HG03575 (cell line): ENCODE data around the gene OR4K14.
"Not testable (repeated sequence)": the region's sequence is repeated elsewhere in the genome, so short reads cannot be mapped to it uniquely, and the experiment has no call there.

Experiments used
- ATAC-seq: cut with Tn5 transposase; IDR thresholded peaks from one replicate; pipeline ENCODE4 v1.9.1; 2021; ENCODE audit not compliant: unreplicated experiment, insufficient number of reproducible peaks, low FRiP score; ENCODE audit errors: extremely low read depth

The OR4K14 gene, protein sequence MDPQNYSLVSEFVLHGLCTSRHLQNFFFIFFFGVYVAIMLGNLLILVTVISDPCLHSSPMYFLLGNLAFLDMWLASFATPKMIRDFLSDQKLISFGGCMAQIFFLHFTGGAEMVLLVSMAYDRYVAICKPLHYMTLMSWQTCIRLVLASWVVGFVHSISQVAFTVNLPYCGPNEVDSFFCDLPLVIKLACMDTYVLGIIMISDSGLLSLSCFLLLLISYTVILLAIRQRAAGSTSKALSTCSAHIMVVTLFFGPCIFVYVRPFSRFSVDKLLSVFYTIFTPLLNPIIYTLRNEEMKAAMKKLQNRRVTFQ

DNA sequence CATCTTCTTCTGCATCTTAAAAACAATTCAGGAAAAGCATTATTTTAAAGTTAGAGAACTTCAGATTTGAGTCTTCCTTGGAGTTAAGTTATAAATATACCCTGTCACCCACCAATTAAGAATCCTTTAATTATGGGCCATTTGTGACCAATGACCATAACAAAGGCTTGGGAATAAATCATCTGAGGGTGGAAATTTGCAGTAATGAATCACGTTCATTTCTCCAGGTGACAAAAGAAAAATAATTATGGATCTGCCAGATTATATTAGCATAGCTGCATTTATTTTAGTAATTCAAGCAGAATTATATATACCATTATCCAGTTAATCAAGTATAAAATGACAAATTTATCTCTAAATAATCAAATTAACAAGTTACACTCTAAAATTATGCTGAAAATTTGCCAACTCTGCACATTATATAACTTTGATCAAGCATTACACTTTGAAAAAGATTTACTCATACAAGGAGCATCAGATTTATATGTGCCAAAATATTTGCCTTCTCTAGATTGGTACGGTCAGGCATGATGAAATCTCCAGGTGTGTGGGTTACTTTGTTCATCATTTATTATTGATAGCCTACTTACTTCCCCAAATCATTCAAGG, at the start of gene OR4K14:
TSS of gene OR4K14 (minus strand) at position 51 of the 609 bp plus-strand sequence. CDS start 4,114 bp downstream, outside the sequence.
- ATAC-seq: no peak

DNA sequence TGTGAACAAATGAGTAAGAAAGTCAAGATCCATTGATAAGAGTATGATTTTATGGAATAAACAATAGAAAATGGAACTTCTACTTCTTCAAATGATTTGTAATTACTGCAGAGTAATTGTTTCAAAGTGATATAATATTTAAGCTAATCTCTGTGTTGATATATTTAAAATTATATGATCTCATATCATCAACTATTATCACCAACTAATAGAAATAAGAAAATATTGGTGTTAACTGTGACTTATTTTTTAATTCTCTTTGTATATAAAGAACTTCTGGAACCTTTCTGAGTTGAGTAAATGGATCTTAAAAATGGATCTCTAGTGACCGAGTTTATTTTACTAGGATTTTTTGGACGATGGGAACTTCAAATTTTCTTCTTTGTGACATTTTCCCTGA, 40.6 kb upstream of the OR4K14 start, which contains the start of gene OR4L1:
TSS of gene OR4L1 (plus strand) at position 301 of the 400 bp plus-strand sequence. CDS start at position 301, 0 bp downstream.
- ATAC-seq: no peak

DNA sequence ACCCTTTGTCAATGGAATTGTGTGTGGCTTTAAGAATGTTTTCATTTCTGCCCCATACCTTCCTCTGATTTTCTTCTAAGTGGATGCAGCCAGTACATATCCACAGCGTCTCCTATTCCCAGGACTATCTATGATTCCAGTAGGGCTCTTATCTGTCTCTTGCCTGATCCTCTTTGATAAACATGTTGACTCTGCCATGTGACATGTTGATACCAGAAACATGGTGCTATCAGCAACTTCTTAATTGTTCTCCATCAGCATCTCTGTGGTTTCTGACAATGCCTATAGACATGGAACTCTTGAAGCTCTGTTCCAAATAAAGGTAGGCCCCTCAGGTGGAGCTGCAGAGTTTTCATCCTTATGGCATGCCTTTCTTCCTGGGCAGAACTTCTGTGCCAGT, 29.1 kb upstream of the OR4K14 start:
- ATAC-seq: no peak

DNA sequence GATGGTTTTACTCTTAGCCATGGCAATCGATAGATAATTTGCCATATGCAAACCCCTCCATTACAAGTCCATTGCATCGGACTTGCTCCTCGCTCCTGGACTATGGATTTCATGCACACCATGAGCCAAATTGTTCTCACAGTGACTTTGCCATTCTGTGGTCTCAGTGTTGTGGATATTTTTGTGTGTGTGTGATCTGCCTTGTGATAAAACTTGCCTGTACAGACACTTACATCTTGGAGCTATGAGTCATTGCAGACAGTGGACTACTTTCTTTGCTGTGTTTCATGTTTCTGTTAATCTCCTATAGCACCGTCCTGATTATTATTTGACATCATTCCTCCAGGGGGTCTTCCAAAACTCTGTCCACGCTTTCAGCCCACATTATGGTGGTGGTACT, 25.1 kb upstream of the OR4K14 start:
- ATAC-seq: no peak

DNA sequence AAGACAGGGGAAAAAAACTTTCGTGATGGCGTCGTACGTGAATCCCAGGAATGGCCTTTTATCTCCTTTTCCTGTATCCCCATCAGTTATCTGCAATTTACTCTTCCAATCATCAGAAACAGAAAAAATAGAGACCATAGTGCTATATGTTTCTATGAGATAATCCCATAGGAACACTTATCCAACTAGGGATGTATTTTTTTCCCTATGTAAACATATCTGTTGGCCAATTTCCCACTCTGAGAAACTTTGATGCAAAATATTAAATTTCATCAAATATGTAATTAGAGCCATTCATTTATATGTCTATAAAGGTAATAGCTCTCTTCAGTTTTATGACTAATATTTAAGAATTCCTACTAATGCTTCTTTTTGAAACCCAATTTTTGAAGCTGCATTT, 16.8 kb upstream of the OR4K14 start, which contains the start of gene OR4K13:
TSS of gene OR4K13 (minus strand) at position 101 of the 400 bp plus-strand sequence. CDS start 1,280 bp downstream, outside the sequence.
- ATAC-seq: no peak

DNA sequence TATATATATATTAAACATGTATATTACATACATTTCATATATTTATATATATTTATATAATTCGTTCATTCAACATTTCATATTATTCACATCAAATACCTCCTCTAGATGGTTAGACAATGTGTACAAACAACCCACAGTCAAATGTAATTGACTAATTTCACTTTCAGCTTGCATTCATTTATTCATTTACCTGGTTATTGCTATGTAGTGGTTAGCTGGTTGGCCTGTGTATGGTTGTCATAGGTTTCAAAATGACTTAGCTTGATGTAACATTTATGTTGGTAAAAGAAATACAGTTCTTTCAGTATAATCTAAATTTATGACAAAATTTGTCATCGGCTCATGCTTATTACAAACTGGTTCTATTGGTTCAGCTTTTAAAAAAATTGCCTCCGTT, 16.3 kb upstream of the OR4K14 start:
- no peak for ATAC-seq

DNA sequence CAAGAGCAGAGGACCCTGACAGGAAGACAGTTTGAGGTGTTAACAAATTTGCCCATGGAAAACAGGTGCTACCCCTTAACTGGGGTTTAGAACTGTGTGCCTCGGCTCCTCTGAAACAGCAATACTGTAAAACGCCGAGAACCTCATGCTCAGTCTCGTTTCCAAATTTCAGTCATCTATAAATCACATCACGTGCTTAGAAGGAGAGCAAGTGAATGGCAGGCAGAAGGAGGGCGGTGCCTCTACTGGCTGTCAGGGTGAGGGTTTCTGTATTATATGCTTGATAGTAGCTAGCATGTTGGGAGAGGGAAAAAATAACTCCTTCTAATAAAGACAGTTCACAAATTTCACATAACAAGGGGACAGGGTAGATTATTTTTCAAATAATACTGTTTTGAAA, 12.0 kb upstream of the OR4K14 start:
- ATAC-seq: no peak

DNA sequence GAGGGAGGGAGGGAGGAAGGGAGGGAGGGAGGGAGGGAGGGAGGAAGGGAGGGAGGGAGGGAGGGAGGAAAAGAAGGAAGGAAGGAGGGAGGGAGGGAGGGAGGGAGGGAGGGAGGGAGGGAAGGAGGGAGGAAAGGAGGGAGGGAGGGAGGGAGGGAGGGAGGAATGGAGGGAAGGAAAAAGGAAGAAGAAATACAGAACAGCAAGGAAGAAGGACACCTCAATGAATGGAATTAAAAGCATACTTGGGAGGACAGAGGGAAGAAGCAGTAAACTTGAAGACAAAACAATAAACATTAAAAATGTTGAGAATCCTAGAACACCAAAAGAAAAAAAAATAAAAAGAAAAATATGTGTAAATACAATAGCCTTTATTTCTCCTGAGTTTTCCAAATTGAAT, 11.0 kb downstream of the OR4K14 start:
- ATAC-seq: no peak

DNA sequence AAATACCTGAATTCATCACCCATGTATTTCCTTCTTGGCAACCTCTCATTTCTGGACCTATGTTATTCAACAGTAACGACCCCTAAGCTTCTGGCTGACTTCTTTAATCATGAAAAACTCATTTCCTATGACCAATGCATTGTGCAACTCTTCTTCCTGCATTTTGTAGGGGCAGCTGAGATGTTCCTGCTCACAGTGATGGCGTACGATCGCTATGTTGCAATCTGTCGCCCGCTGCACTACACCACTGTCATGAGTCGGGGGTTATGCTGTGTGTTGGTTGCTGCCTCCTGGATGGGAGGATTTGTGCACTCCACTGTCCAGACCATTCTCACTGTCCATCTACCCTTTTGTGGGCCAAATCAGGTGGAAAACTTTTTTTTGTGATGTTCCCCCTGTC, 16.8 kb downstream of the OR4K14 start:
- ATAC-seq: no peak

DNA sequence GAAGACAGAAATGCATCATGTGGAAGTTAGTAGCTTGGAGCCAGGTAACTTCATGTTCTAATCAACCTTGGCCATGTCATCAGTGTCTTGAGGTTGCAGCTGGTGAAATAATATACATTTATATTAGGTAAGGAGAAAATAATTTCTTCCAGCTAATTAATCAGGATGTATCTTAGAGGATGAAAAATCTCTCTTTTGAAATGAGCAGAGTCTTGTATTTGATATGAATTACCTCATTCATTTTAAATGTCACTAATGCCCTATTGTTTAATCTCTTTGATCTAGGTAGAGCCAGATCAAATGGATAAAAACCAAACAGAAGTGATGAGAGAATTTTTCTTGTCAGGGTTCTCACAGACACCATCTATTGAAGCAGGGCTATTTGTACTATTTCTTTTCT, 17.2 kb downstream of the OR4K14 start, which contains the start of gene OR4Q2:
TSS of gene OR4Q2 (plus strand) at position 301 of the 400 bp plus-strand sequence.
- no peak for ATAC-seq

DNA sequence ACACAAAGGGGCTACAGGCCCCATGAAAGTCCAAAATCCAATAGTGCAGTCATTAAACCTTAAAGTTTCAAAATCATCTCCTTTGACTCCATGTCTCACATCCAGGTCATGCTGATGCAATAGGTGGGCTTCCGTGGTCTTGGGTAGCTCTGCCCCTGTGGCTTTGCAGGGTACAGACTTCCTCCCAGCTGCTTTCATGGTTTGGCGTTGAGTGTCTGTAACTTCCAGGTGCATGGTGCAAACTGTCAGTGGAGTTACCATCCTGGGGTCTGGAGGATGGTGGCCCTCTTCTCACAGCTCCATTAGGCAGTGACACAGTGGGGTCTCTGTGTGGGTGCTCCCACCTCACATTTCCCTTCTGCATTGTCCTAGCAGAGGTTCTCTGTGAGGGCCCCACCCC, 25.7 kb downstream of the OR4K14 start:
- no peak for ATAC-seq

DNA sequence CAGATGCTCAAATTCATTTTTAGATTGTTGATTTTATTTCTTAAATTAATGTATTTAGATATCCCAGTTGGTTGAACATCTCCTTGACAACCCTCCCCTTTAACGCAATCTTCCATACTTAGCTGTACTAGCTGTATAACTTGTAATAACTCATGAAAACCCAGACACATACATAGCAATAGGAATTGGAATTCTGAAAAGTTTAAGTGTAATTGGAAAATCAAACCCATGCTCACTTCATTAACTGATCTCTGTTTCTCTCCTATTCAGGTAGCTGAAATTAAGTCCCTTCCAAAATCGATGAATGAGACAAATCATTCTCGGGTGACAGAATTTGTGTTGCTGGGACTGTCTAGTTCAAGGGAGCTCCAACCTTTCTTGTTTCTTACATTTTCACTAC, 43.8 kb downstream of the OR4K14 start, which contains the start of gene OR4K15:
TSS of gene OR4K15 (plus strand) at position 301 of the 400 bp plus-strand sequence. CDS start at position 301, 0 bp downstream.
- ATAC-seq: no peak

DNA sequence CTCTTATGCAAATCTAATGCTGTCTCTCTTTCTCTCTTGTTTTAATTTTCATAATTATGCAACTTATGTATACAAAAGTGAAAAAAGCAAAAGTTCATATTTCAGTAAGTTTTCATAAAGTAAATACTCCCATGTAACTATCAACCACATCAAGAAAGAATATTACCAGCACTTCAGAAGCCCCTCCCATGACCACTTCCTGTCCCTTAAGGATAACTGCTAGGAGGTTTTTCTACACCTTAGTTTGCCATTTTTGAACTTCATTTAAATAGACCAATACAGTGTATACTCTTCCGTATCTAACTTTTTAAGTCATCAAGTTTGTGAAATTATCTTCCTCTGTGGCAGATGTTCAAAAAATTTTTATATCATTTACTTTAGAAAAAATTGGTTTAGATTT, 44.3 kb downstream of the OR4K14 start:
- ATAC-seq: no peak

DNA sequence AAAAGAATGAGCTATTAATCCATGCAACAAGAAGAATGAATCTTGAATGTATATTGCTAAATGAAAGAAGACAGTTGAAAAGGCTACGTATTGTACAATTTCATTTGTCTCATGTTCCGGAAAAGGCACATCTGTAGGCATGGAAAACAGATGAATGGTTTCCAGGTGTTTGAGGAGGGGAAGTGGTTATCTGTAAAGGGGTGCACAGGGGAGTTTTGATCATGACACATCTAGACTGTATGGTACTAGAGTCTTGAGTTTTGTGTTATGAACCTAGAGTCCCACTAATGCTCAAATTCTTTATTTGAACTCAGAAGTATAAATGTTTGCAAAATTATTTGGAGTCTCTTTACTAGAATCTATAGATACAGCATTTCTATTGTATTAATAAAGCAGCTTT, 49.4 kb downstream of the OR4K14 start:
- ATAC-seq: not testable (repeated sequence)
